OCI-LY7 (cell line): ENCODE results near the gene FCRLB. TPM values are rescaled to one million over a fixed set of nuclear protein-coding genes. Genes with fewer than 3 reads are reported as not detected.

ENCODE experiments used
- BruUV-seq: library from RNA; stranded (reverse); fragments of 400-500 nt; replicated peaks from 2 replicates; lab custom pipeline; 2021; lab: Mats Ljungman, UMichigan
- CTCF ChIA-PET: fragments of 300-600 bp; sonication (Branson Sonifier 250); formaldehyde crosslinking; loops from one replicate; lab custom pipeline; 2022; ENCODE audit warnings: antibody characterized with exemption; ENCODE audit not compliant: unreplicated experiment; lab: Charles Lee
- POLR2A ChIA-PET: fragments of 300-600 bp; sonication (Branson Sonifier 250); formaldehyde crosslinking; loops from one replicate; lab custom pipeline; 2022; ENCODE audit warnings: antibody characterized with exemption; lab: Charles Lee
- DNase-seq: peaks from one replicate; pipeline ENCODE4 v3.0.0-alpha.2; 2015; ENCODE audit warnings: low spot score
- H2AFZ ChIP-seq: fragments of 200-600 bp; sonication (generic), shearing (Covaris generic); 2 replicates; pipeline ENCODE4 v1.6.1; 2014; ENCODE audit warnings: mild to moderate bottlenecking, antibody characterized with exemption, low read length, moderate library complexity
- H3K27ac ChIP-seq: fragments of 200-600 bp; sonication (generic); 2 replicates; pipeline ENCODE4 v1.5.1; 2014; ENCODE audit warnings: mixed run types, low read depth, mild to moderate bottlenecking, moderate library complexity, low read length, inconsistent platforms; ENCODE audit not compliant: poor library complexity, severe bottlenecking
- H3K36me3 ChIP-seq: fragments of 200-600 bp; sonication (generic); 2 replicates; pipeline ENCODE4 v1.6.1; 2014; ENCODE audit warnings: mild to moderate bottlenecking, antibody characterized with exemption, low read length, moderate library complexity, mixed read lengths; ENCODE audit not compliant: insufficient read depth
- H3K4me1 ChIP-seq: fragments of 200-600 bp; sonication (generic); 2 replicates; pipeline ENCODE4 v1.5.1; 2014; ENCODE audit warnings: mild to moderate bottlenecking, low read length; ENCODE audit not compliant: insufficient read depth, poor library complexity, severe bottlenecking
- H3K4me2 ChIP-seq: fragments of 200-600 bp; sonication (generic); 2 replicates; pipeline ENCODE4 v1.6.1; 2014; ENCODE audit warnings: mild to moderate bottlenecking, low read length
- H3K4me3 ChIP-seq: fragments of 200-600 bp; sonication (generic); 2 replicates; pipeline ENCODE4 v1.5.1; 2014; ENCODE audit warnings: mild to moderate bottlenecking, low read depth, low read length; ENCODE audit not compliant: poor library complexity, severe bottlenecking
- H3K79me2 ChIP-seq: fragments of 200-600 bp; sonication (generic); 2 replicates; pipeline ENCODE4 v1.6.1; 2016; ENCODE audit warnings: low read depth, mild to moderate bottlenecking, low read length, moderate library complexity, mixed read lengths; ENCODE audit not compliant: insufficient read depth
- H3K9me2 ChIP-seq: fragments of 200-600 bp; sonication (generic); 2 replicates; pipeline ENCODE4 v1.6.1; 2016; ENCODE audit warnings: mild to moderate bottlenecking, low read length, mixed read lengths; ENCODE audit not compliant: insufficient read depth
- H3K9me3 ChIP-seq: fragments of 200-600 bp; sonication (generic); 2 replicates; pipeline ENCODE4 v1.6.1; 2014; ENCODE audit warnings: mild to moderate bottlenecking, mixed run types, low read length, mixed read lengths
- H4K20me1 ChIP-seq: fragments of 200-600 bp; sonication (generic); 2 replicates; pipeline ENCODE4 v1.6.1; 2014; ENCODE audit warnings: mild to moderate bottlenecking, antibody characterized with exemption, low read length, moderate library complexity, mixed read lengths; ENCODE audit not compliant: insufficient read depth
- CTCF ChIP-seq: fragments of 200-600 bp; sonication (generic); conservative IDR thresholded peaks from 2 replicates; pipeline ENCODE4 v1.5.1; 2014; ENCODE audit warnings: mild to moderate bottlenecking, antibody characterized with exemption, low read length, moderate library complexity, mixed read lengths
- EZH2phosphoT487 ChIP-seq: fragments of 200-600 bp; sonication (generic); IDR thresholded peaks from 2 replicates; pipeline ENCODE4 v1.6.1; 2018; ENCODE audit warnings: low read depth, borderline replicate concordance, mild to moderate bottlenecking, mixed run types, antibody characterized with exemption, low read length, moderate library complexity, mixed read lengths
- intact Hi-C: fragments of 100-400 bp; cut with micrococcal nuclease; formaldehyde crosslinking; loops from one replicate; pipeline ENCODE4 v1.10.0; 2022; ENCODE audit not compliant: unreplicated experiment
- total RNA-seq, 2 experiments: library from RNA; depleted of rRNA in 1 of 2; stranded (reverse); fragments of >200 nt in 1 of 2; shearing (Covaris generic) in 1 of 2; gene quantifications; 2 replicates each; pipeline ENCODE4 v1.2.3, GENCODE V29; 2014 to 2022

Gene FCRLB
- total RNA-seq, 2 experiments from 2014 or later: 2.6 to 3.8 TPM

GRCh38 chr1:161707503-161707902 lies 13.8 kb upstream of the FCRLB start:
- Histone ChIP-seq H3K36me3 (peaks cover 50% of the 10 kb centered on the region), H2AFZ (no peak overlapping the region), H3K4me1 (peaks cover 63% of the 10 kb centered on the region), H3K4me3 (peak overlapping the region; percentile 80), H3K9me3 (no peaks in the 10 kb centered on the region), H3K4me2 (peak overlapping the region; percentile 99), H4K20me1 (peaks cover 15% of the 10 kb centered on the region), H3K9me2 (no peaks in the 10 kb centered on the region), H3K27ac (peak overlapping the region; percentile 96), H3K79me2 (peaks cover 62% of the 10 kb centered on the region)
- POLR2A ChIA-PET: interaction anchor here (0.6 to 5.8 kb wide), 15 partner anchors 9 to 482 kb away, joined by 3 to 64 read pairs (median 12); partner anchors contain the start of genes DUSP12, FCRLB and TOMM40L
- CTCF ChIA-PET: interaction anchor here (0.6 to 2.1 kb wide), 4 partner anchors 19 to 33 kb away, joined by 3 to 12 read pairs (median 4); no protein-coding TSS in a partner anchor
- TF ChIP-seq EZH2phosphoT487 (no peak), CTCF (no peak)
- TSS peak; percentile 84 for BruUV-seq
- no peak for DNase-seq
- intact Hi-C loops: loop anchor here (1.0 to 5.0 kb wide), 4 partner anchors 19 to 790 kb away; partner anchors contain the start of gene UHMK1

- intact Hi-C loops: loop anchor here (5.0 kb wide), 2 partner anchors 62 to 788 kb away; partner anchors contain the start of gene UHMK1
- peak; percentile 70 for DNase-seq
- ChIA-PET CTCF (interaction anchor here (1.0 kb wide), 1 partner anchor 13 kb away, joined by 4 read pairs; no protein-coding TSS in a partner anchor), POLR2A (interaction anchor here (0.6 to 5.8 kb wide), 8 partner anchors 7 to 204 kb away, joined by 3 to 64 read pairs (median 18); partner anchors contain the start of genes DUSP12 and FCRLB)
- Histone ChIP-seq H3K9me3 (no peaks in the 10 kb centered on the region), H3K4me1 (peaks cover 66% of the 10 kb centered on the region), H3K4me2 (peak overlapping the region; percentile 99), H3K4me3 (peak overlapping the region; percentile 80), H3K27ac (peak overlapping the region; percentile 96), H2AFZ (no peak overlapping the region), H4K20me1 (peaks cover 15% of the 10 kb centered on the region), H3K36me3 (peaks cover 69% of the 10 kb centered on the region), H3K9me2 (no peaks in the 10 kb centered on the region), H3K79me2 (peaks cover 64% of the 10 kb centered on the region)
- no TSS peak for BruUV-seq
- no peak for TF ChIP-seq CTCF
- TF ChIP-seq EZH2phosphoT487: no peak
Measured at GRCh38 chr1:161709373-161709772, 12.0 kb upstream of the FCRLB start.

GRCh38 chr1:161710560-161710959 lies 10.8 kb upstream of the FCRLB start:
- TF ChIP-seq EZH2phosphoT487: no peak
- no peak for TF ChIP-seq CTCF
- Histone ChIP-seq H3K9me2 (no peaks in the 10 kb centered on the region), H3K4me2 (peak overlapping the region; percentile 99), H2AFZ (no peak overlapping the region), H3K79me2 (peaks cover 64% of the 10 kb centered on the region), H3K9me3 (no peaks in the 10 kb centered on the region), H3K36me3 (peaks cover 77% of the 10 kb centered on the region), H3K27ac (peak overlapping the region; percentile 96), H3K4me3 (peak overlapping the region; percentile 80), H3K4me1 (peaks cover 64% of the 10 kb centered on the region), H4K20me1 (peaks cover 15% of the 10 kb centered on the region)
- POLR2A ChIA-PET: interaction anchor here (1.3 kb wide), 1 partner anchor 18 kb away, joined by 3 read pairs; no protein-coding TSS in a partner anchor
- intact Hi-C loops: no loop called here
- CTCF ChIA-PET: interaction anchor here (0.6 to 0.9 kb wide), 2 partner anchors 11 to 30 kb away, joined by 3 read pairs; no protein-coding TSS in a partner anchor
- peak; percentile 61 for DNase-seq
- BruUV-seq: no TSS peak
